H1 (cell line): ENCODE results near the gene TFB1M.

Source experiments
- CREB1 ChIP-seq: IDR thresholded peaks from 2 replicates; pipeline ENCODE4 v1.6.1; 2012; ENCODE audit warnings: inconsistent platforms
- SIN3A ChIP-seq, 2 experiments: IDR thresholded peaks in 1 of 2; conservative IDR thresholded peaks in 1 of 2; 2 replicates each; pipeline ENCODE4 v1.6.1; 2011 to 2012; ENCODE audit warnings: low read length in 2 of 2, improper control_type of control experiment in 1 of 2, low read depth in 1 of 2, mild to moderate bottlenecking in 1 of 2
- SP2 ChIP-seq: IDR thresholded peaks from 2 replicates; pipeline ENCODE4 v1.6.1; 2012; ENCODE audit warnings: mild to moderate bottlenecking, low read length, inconsistent platforms
- YY1 ChIP-seq: IDR thresholded peaks from 2 replicates; pipeline ENCODE4 v1.6.1; 2011; ENCODE audit warnings: low read depth, mild to moderate bottlenecking, low read length
- TF ChIP-seq, protein P1 (sequence below), 3 experiments: IDR thresholded peaks; 1 replicate in 2 of 3; 2 replicates in 1 of 3; pipeline versions ENCODE4 v1.5.1 to v1.6.1; 2011; ENCODE audit warnings: low read length in 3 of 3, mild to moderate bottlenecking in 3 of 3, inconsistent platforms in 2 of 3, low read depth in 1 of 3, moderate library complexity in 1 of 3; ENCODE audit not compliant: insufficient read depth in 1 of 3; ENCODE audit errors: control extremely low read depth in 1 of 3

DNA sequence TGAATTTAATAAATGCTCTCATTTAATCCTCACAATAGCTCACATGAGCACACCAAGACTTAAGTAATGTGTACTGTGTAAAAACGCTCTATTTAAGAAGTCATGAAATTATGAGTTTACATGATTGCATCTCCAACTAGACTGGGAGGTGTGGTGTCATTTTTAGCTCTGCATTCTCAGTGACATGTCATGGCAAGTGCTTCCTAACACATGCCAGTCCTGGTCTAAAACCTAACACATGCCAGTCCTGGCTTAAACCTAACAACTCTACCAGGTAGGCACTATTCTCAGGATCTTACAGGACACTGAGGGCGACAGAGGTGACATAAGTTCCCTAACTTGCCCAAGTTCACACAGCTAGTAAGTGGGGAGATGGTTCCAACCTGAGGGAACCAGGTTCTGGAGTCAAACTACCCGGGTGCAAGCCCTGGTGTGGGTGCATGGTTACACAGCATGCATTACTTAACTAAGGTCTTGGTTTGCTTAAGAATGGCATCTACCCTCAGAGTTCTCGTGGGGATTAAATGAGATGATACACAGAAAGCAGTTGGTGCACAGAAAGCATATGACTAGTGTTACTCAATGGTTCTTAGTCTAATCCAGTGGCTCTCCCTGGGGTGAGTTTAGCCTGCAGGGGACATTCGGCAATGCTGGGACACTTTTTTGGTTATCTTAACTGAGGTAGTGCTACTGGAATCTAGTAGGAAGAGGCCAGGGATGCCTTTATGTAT, 35.8 kb downstream of the TFB1M start:
- TF ChIP-seq CREB1 (no peak), YY1 (no peak), SP2 (no peak), SIN3A (conservative IDR thresholded peaks at IDR 0.05 in 1 of 2, IDR thresholded peaks at IDR 0.05 in 1 of 2; ENCODE audit: low read depth in 1 of 2, low read length in 2 of 2) (no peak)
- TF ChIP-seq, protein P1, sequence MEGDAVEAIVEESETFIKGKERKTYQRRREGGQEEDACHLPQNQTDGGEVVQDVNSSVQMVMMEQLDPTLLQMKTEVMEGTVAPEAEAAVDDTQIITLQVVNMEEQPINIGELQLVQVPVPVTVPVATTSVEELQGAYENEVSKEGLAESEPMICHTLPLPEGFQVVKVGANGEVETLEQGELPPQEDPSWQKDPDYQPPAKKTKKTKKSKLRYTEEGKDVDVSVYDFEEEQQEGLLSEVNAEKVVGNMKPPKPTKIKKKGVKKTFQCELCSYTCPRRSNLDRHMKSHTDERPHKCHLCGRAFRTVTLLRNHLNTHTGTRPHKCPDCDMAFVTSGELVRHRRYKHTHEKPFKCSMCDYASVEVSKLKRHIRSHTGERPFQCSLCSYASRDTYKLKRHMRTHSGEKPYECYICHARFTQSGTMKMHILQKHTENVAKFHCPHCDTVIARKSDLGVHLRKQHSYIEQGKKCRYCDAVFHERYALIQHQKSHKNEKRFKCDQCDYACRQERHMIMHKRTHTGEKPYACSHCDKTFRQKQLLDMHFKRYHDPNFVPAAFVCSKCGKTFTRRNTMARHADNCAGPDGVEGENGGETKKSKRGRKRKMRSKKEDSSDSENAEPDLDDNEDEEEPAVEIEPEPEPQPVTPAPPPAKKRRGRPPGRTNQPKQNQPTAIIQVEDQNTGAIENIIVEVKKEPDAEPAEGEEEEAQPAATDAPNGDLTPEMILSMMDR (IDR thresholded peaks at IDR 0.05; ENCODE audit: control extremely low read depth in 1 of 3, insufficient read depth in 1 of 3, low read depth in 1 of 3, low read length in 3 of 3) = no peak
